Stimulated activated memory B cell treated with anti-CD40 and anti-IgM and Interleukin-4, amounts not matched to agents 10 μg/mL and 1 μg/mL and 100 μg/mL, for 72 hours (primary cell): ENCODE results near the gene HOXD9.

Experiments used
- ATAC-seq: fragments of 150-1000 bp; cut with Tn5 transposase; 2 replicates; pipeline ENCODE4 v1.10.0; 2021
- H3K27ac Mint-ChIP-seq: one replicate; pipeline ENCODE4 v1.8.0; 2022; ENCODE audit warnings: mild to moderate bottlenecking, mixed read lengths
- H3K27me3 Mint-ChIP-seq: one replicate; pipeline ENCODE4 v1.8.0; 2022; ENCODE audit warnings: mixed read lengths
- H3K36me3 Mint-ChIP-seq: one replicate; pipeline ENCODE4 v1.8.0; 2022; ENCODE audit warnings: mixed read lengths
- H3K4me1 Mint-ChIP-seq: one replicate; pipeline ENCODE4 v1.8.0; 2022; ENCODE audit warnings: mixed read lengths
- H3K4me3 Mint-ChIP-seq: one replicate; pipeline ENCODE4 v1.8.0; 2022; ENCODE audit warnings: mild to moderate bottlenecking, moderate library complexity, mixed read lengths
- H3K9me3 Mint-ChIP-seq: one replicate; pipeline ENCODE4 v1.8.0; 2022; ENCODE audit warnings: mixed read lengths

Gene HOXD9

GRCh38 chr2:176082824-176083751 lies 39.4 kb upstream of the HOXD9 start:
- Mint-ChIP-seq H3K4me1 (peaks cover 10% of the 10 kb centered on the region), H3K9me3 (peaks cover 12% of the 10 kb centered on the region), H3K27ac (no peak overlapping the region), H3K27me3 (peaks cover 88% of the 10 kb centered on the region), H3K4me3 (no peak overlapping the region), H3K36me3 (no peaks in the 10 kb centered on the region)
- no peak for ATAC-seq

- H3K4me3 Mint-ChIP-seq = no peak within 1 kb of the TSS
- peaks cover 12% of the 10 kb centered on the region for H3K9me3 Mint-ChIP-seq
- no peaks in the 10 kb centered on the region for H3K36me3 Mint-ChIP-seq
- ATAC-seq = no peak
- peaks cover 14% of the 10 kb centered on the region for H3K4me1 Mint-ChIP-seq
- peaks cover 88% of the 10 kb centered on the region for H3K27me3 Mint-ChIP-seq
- H3K27ac Mint-ChIP-seq = no peak within 1 kb of the TSS
Observed at GRCh38 chr2:176083796-176084261, 38.7 kb upstream of the HOXD9 start, which contains the start of gene EVX2. TSS of gene EVX2 (minus strand) at chr2:176083962. CDS start at chr2:176083776, 186 bp downstream.

- no peaks in the 10 kb centered on the region for H3K36me3 Mint-ChIP-seq
- peaks cover 8% of the 10 kb centered on the region for H3K4me1 Mint-ChIP-seq
- no peak for ATAC-seq
- H3K4me3 Mint-ChIP-seq = no peak overlapping the region
- H3K27me3 Mint-ChIP-seq = peaks cover 88% of the 10 kb centered on the region
- no peak overlapping the region for H3K27ac Mint-ChIP-seq
- peaks cover 8% of the 10 kb centered on the region for H3K9me3 Mint-ChIP-seq
Observed at GRCh38 chr2:176084611-176085119, 37.9 kb upstream of the HOXD9 start.

- H3K27ac Mint-ChIP-seq = no peak overlapping the region
- no peak for ATAC-seq
- no peak overlapping the region for H3K4me3 Mint-ChIP-seq
- peaks cover 8% of the 10 kb centered on the region for H3K9me3 Mint-ChIP-seq
- peaks cover 91% of the 10 kb centered on the region for H3K27me3 Mint-ChIP-seq
- no peaks in the 10 kb centered on the region for H3K36me3 Mint-ChIP-seq
- H3K4me1 Mint-ChIP-seq = peaks cover 6% of the 10 kb centered on the region
Observed at GRCh38 chr2:176085120-176085788, 37.3 kb upstream of the HOXD9 start.

- Mint-ChIP-seq H3K4me3 (no peak overlapping the region), H3K27me3 (peaks cover 93% of the 10 kb centered on the region), H3K27ac (no peak overlapping the region), H3K9me3 (peaks cover 8% of the 10 kb centered on the region), H3K4me1 (peaks cover 6% of the 10 kb centered on the region), H3K36me3 (no peaks in the 10 kb centered on the region)
- ATAC-seq = no peak
Observed at GRCh38 chr2:176085861-176086771, 36.4 kb upstream of the HOXD9 start.

GRCh38 chr2:176087330-176088047 lies 35.0 kb upstream of the HOXD9 start:
- no peak for ATAC-seq
- Mint-ChIP-seq H3K9me3 (peaks cover 8% of the 10 kb centered on the region), H3K27me3 (peaks cover 96% of the 10 kb centered on the region), H3K27ac (no peak overlapping the region), H3K36me3 (no peaks in the 10 kb centered on the region), H3K4me1 (peaks cover 11% of the 10 kb centered on the region), H3K4me3 (no peak overlapping the region)

GRCh38 chr2:176088048-176088936 lies 34.2 kb upstream of the HOXD9 start:
- H3K27me3 Mint-ChIP-seq = peaks cover 93% of the 10 kb centered on the region
- peaks cover 11% of the 10 kb centered on the region for H3K4me1 Mint-ChIP-seq
- peak overlapping the region; percentile 49 for H3K4me3 Mint-ChIP-seq
- no peaks in the 10 kb centered on the region for H3K36me3 Mint-ChIP-seq
- no peak for ATAC-seq
- no peak overlapping the region for H3K27ac Mint-ChIP-seq
- peaks cover 8% of the 10 kb centered on the region for H3K9me3 Mint-ChIP-seq

- Mint-ChIP-seq H3K9me3 (peaks cover 5% of the 10 kb centered on the region), H3K27me3 (peaks cover 93% of the 10 kb centered on the region), H3K36me3 (no peaks in the 10 kb centered on the region), H3K4me3 (no peak overlapping the region), H3K27ac (no peak overlapping the region), H3K4me1 (peaks cover 11% of the 10 kb centered on the region)
- no peak for ATAC-seq
Observed at GRCh38 chr2:176088937-176089842, 33.3 kb upstream of the HOXD9 start.

GRCh38 chr2:176089843-176090395 lies 32.6 kb upstream of the HOXD9 start:
- peaks cover 5% of the 10 kb centered on the region for H3K9me3 Mint-ChIP-seq
- ATAC-seq = no peak
- H3K4me1 Mint-ChIP-seq = peaks cover 11% of the 10 kb centered on the region
- H3K36me3 Mint-ChIP-seq = no peaks in the 10 kb centered on the region
- no peak overlapping the region for H3K4me3 Mint-ChIP-seq
- no peak overlapping the region for H3K27ac Mint-ChIP-seq
- H3K27me3 Mint-ChIP-seq = peaks cover 93% of the 10 kb centered on the region

- Mint-ChIP-seq H3K27me3 (peaks cover 91% of the 10 kb centered on the region), H3K4me3 (no peak overlapping the region), H3K9me3 (peaks cover 3% of the 10 kb centered on the region), H3K27ac (no peak overlapping the region), H3K4me1 (peaks cover 11% of the 10 kb centered on the region), H3K36me3 (no peaks in the 10 kb centered on the region)
- no peak for ATAC-seq
Observed at GRCh38 chr2:176090862-176091261, 31.7 kb upstream of the HOXD9 start.

- peaks cover 3% of the 10 kb centered on the region for H3K9me3 Mint-ChIP-seq
- H3K36me3 Mint-ChIP-seq = no peaks in the 10 kb centered on the region
- no peak overlapping the region for H3K27ac Mint-ChIP-seq
- H3K4me3 Mint-ChIP-seq = peak overlapping the region; percentile 9
- peaks cover 88% of the 10 kb centered on the region for H3K27me3 Mint-ChIP-seq
- H3K4me1 Mint-ChIP-seq = peaks cover 15% of the 10 kb centered on the region
- ATAC-seq = no peak
Observed at GRCh38 chr2:176091329-176092258, 30.9 kb upstream of the HOXD9 start.
